NCI-H1092 (cell line): ENCODE results near the gene NCOA3.
"Not testable (repeated sequence)": the region's sequence is repeated elsewhere in the genome, so short reads cannot be mapped to it uniquely, and the experiment has no call there.

Experiments used
- DNase-seq: peaks from one replicate; lab custom pipeline; 2025; lab: John Stamatoyannopoulos, UW

Gene NCOA3

DNA sequence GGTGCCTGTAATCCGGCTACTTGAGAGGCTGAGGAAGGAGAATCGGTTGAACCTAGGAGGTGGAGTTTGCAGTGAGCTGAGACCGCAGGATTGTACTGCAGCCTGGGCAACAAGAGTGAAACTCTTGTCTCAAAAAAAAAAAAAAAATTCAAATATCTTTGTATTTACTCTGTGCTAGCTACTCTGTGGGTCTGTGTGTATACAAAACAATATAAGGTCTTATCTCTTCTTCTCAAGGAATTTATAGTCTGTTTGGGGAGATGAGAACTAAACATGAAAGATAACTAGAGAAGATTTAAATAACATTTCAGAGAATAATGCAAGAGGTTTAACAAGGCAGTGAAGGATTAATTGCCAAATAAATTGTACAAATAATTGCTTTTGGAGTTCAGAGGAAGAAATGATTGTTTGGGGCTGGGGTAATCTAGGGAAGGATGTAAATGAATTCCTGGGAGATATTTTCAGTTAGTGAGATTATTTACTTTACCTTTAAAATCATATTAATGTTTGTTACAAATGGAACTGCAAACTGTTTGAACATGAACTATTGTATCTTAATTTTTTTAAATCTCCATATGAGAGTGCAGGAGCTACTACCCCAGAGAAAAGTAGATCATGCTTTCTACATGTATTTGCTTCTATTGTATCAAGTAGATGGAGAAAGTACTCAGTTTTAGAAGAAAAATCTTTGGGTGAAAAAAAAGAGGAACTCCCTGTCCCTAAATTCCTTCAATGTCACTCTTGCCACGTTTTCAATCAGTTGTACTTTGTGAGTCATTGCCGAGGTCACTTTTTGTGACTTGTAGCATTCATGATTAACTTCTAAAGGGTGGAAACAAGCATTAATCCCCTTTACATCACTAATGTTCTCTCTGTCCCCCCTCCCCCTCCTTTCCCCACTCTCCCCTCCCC, 39.0 kb downstream of the NCOA3 start:
- DNase-seq = no peak

DNA sequence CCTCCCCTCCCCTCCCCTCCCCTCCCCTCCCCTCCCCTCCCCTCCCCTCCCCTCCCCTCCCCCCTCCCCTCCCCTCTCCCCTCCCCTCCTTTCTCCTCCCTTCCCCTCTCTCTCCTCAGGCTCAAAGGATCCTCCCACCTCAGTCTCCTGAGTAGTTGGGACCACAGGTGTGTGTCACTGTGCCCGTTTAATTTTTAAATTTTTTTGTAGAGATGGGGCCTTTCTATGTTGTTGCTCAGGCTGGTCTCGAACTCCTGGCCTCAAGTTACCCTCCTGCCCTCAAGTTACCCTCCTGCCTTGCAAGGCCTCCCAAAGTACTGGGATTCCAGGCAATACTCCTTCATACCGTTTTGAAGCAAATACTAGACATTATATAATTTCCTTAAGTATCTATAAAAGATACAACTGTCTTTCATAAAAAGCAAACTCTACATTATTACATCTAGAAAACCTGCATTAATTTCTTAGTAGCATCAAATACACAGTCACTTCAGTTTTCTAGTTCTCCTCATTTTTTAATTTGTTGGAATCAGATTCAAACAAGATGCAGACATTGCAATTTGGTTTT, 39.8 kb downstream of the NCOA3 start:
- DNase-seq = no peak

DNA sequence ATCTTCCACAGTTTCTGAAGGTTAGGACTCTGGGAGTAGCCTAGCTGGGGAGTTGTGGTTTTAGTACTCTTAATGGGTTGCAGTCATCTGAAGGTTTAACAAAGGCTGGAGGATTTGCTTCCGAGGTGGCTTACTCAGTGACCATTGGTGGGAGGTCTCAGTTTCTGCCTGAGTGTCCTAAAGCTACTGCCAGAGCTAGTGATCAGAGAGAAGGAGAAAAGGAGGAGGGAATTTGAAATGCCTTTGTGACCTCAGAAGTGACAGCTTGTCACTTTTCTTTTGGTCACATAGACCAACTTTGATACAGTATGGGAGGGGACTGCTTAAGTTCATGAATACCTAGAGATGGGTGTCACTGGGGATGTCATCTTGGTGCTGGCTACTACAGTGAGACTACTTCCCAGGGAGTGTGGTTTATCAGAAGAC, 41.3 kb downstream of the NCOA3 start:
- DNase-seq = no peak

DNA sequence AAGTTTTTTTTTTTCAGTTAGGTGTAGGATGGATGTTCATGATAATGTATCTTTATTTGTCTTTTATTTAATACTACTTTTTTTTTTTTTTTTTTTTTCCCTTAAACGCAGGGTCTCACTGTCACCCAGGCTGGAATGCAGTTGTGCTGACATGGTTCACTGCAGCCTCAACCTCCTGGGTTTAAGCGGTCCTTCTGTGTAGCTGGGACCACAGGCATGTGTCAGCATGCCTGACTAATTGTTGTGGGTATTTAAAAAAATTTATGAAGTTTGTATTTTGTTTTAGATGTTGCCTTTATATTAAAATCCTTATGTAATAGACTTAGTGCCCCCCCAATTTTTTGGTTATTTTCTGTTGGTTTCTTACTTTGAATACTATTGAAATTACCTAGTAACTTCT, 42.6 kb downstream of the NCOA3 start:
- DNase-seq = no peak

DNA sequence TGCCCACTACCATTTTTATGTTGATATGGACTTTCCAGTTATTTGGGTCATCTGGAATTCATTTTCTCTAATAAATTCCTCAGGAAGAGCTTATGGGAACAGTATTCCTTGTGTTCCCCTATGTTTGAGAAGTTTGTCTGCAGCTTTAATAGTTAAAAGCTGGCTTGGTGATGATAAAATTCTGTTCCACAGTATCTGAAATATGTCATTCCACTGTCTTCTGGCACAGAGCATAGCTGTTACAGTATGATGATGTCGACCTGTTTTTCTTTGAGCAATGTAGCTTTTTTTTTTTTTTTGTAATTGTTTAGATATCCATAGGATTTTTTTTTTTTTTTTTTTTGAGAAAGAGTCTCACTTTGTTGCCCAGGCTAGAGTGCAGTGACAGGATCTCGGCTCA, 43.2 kb downstream of the NCOA3 start:
- DNase-seq = no peak

DNA sequence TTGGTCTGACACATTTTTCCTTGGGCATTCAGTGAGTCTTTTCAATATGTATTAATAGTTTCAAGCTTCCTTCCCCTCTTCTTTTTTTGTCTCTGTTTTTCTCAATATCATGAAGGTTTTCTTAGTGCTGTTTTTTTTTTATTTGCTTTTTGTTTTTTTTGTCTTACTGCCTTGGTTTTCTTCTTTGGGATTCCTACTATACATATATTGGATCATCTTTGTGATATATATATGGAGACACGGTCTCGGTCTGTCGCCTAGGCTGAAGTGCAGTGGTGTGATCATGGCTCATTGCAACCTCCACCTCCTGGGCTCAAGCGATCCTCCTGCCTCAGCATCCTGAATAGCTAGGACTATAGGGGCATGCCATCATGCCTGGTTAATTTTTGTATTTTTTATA, 43.8 kb downstream of the NCOA3 start:
- DNase-seq = no peak

DNA sequence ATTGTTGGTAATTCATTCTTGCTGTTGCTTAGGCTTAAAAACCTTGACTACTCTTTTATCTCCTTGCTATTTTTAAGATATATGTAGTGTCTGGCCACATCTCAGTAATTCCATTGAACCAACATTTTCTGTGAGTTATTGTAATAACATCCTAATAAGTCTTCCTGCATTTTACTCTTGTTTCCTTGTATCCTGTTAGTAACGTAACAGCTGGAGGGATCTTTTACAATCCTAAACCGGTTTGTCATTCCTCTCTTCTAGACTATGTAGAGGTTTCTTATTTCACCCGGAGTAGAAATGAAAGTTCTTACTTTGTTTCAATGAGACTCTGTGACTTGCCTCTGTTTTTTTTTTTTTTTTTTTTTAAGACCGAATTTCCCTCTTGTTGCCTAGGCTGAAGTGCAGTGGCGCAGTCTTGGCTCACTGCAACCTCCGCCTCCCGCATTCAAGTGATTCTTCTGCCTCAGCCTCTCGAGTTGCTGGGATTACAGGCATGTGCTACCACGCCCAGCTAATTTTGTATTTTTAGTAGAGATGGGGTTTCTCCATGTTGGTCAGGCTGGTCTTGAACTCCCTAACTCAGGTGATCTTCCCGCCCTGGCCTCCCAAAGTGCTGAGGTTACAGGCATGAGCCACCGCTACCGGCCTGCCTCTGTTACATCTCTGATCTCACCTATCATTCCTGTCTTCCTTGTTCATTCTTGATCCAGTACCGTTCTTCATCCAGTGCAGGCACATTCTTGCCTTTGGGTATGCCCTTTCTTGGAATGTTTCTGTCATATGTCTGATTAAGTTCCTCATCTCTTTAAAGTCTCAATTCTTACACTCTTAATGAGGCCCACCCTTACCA, 44.7 kb downstream of the NCOA3 start:
- no peak for DNase-seq

DNA sequence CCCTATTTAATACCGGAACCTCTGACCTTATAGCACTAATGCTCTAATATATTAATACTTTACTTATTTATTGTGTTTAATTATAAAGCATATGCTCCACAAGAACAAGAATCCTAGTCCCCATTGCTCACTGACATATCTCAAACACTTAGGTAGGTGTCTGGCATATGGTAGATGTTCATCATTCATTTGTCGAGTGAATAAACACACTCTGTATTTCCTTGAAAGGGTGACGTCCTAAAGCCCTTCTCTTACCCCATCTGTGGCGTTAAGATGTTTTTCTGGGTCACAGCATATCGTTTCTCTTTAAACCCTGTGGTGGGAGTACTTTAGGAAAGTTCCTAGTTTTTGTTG, 45.3 kb downstream of the NCOA3 start:
- DNase-seq = no peak

DNA sequence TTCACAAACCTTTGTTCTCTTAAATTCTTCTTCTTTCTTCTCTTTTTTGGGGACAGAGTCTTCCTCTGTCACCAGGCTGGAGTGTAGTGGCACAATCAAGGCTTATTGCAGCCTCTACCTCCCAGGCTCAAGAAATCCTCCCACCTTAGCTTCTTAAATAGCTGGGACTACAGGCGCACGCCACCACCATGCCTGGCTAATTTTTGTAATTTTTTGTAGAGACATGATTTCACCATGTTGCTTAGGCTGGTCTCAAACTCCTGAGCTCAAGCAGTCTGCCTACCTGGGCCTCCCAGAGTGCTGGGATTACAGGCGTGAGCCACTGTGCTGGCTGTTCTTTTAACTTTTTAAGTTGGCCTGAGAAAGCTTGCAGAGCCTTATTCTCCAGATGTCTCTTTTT, 48.0 kb downstream of the NCOA3 start:
- no peak for DNase-seq

DNA sequence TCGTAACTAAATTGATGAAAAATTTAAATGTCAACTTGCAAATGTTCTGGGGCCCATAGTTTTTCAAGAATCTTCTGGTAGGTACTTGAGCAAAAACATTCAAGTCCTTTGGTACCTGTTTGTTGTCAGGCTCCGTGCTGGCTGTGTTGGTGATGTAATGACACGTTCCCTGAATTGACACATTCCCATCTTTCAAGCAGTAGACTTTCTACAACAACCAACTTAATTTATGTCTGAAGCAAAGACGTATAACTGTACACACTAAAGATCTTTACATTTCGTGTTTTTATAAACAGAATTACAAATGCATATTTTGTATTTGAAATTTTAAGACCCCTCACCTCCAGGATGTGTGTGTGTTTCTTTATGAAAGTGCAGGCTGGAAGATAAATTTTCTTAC, 49.5 kb downstream of the NCOA3 start:
- DNase-seq = no peak

DNA sequence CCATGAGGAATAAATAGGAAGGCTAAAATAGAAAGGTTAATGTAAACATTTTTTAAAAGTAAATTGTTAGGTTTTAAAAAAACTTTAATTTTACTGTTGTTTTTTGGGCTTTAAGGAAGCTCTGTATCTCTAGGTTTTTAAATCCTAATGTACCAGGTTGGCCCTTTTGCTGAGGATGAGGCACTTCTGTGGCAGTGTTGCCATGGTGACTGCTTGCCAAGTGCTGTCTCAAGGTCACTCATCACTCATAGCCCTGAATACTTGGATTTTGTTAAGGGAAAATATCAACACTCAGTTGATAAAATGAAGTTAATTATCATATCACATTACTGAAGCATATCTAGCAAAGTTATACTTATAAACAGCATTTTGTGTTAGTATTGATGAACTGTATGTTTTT, 50.2 kb downstream of the NCOA3 start:
- peak; percentile 35 for DNase-seq

DNA sequence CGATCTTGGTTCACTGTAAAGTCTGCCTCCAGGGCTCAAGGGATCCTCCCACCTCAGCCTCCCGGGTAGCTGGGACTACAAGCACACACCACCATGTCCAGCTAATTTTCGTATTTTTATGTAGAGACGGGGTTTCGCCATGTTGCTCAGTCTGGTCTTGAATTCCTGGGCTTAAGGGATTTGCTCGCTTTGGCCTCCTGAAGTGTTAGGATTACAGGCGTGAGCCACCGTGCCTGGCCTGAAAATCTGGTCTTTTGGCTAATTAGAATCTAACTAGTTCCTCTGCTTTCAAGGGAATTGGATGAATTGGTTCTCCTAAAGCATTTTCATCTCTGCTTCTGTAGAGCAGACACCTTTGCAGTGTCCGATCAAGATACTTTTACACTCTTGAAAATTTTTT, 51.3 kb downstream of the NCOA3 start:
- DNase-seq = no peak

DNA sequence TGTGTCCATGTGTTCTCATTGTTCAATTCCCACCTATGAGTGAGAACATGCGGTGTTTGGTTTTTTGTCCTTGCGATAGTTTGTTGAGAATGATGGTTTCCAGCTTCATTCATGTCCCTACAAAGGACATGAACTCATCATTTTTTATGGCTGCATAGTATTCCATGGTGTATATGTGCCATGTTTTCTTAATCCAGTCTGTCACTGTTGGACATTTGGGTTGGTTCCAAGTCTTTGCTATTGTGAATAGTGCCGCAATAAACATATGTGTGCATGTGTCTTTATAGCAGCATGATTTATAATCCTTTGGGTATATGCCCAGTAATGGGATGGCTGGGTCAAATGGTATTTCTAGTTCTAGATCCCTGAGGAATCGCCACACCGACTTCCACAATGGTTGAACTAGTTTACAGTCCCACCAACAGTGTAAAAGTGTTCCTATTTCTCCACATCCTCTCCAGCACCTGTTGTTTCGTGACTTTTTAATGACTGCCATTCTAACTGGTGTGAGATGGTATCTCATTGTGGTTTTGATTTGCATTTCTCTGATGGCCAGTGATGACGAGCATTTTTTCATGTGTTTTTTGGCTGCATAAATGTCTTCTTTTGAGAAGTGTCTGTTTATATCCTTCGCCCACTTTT, 52.0 kb downstream of the NCOA3 start:
- DNase-seq = not testable (repeated sequence)

DNA sequence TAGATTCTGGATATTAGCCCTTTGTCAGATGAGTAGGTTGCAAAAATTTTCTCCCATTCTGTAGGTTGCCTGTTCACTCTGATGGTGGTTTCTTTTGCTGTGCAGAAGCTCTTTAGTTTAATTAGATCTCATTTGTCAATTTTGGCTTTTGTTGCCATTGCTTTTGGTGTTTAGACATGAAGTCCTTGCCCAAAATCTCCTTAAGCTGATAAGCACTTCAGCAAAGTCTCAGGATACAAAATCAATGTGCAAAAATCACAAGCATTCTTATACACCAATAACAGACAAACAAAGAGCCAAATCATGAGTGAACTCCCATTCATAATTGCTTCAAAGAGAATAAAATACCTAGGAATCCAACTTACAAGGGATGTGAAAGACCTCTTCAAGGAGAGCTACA, 52.6 kb downstream of the NCOA3 start:
- DNase-seq = not testable (repeated sequence)

DNA sequence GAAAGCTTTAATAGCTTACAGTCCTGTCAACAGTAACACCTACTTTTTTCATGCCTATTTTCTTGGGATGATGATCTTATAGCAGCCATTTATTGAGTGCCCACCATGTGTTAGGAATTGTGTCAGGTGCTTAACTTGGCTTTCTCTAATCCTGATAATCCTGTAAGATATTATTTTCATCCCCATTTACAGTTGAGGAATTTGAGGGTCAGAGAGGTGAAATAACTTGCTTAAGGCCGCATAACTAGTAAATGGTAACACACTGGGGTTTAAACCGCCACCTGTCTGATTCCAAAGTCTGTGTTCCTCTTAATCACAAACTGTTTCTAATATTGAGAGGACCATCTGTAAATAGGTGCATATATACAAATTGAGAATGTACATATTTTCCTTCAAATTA, 55.5 kb downstream of the NCOA3 start:
- DNase-seq = no peak

DNA sequence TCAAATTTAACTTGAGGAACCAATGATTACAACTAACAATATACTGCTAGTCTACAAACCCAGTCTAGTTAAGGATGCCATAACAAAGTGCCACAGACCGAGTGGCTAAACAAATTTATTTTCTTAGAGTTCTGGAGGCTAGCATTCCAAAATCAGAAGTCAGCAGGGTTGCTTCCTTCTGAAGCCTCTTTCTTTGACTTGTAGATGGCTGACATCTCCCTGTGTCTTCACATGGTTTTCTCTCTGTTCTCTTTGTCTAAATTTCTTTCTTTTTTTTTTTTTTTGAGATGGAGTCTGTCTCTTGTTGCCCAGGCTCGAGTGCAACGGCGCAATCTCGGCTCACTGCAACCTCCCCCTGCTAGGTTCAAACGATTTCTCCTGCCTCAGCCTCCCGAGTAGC, 56.1 kb downstream of the NCOA3 start:
- DNase-seq = no peak

DNA sequence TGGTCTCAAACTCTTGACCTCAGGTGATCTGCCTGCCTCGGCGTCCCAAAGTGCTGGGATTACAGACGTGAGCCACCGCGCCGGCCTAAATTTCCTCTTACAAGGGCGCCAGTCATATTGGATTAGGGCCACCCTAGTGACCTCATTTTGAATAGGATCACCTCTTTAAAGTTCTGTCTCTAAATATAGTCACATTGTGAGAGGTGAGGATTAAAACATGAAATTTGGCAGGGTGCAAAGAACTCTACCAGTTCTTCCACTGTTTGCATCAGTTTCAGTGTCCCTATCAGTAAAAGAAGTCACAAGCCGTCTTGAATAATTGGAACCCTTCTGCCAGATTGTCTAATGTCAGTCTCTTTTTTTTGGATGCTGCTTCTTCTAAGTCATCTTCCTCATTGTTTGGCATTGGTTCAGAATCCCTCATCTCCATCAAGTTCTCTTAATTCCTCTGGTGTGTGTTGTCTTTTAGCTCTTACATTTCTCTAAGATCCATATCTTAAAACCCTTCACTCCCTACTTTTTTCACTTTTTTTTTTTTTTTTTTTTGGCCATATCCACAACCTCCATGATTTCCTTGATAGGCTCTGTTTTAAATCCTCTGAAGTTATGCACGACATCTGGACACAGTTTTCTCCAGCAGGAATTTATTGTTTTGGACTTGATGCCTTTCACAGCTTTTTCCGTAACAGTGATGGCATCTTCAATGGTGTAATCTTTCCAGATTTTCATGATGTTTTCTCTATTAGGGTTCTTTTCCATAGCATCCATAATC, 56.8 kb downstream of the NCOA3 start:
- DNase-seq = no peak

DNA sequence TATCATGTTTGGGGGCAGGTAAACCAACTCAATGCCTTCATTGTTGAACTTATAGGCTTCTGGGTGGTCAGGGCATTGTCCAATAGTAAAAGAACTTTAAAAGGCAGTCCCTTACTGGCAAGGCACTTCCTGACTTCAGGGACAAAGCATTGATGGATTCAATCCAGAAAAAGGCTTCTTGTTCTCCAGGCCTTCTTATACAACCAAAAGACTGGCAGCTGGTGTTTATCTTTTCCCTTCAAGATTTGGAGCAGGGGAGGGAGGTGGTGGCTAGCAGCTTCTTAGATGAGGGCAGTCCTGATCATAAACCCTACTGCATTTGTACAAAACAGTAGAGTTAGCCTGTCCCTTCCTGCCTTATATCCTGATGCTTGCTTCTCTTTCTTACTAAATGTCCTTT, 57.5 kb downstream of the NCOA3 start:
- no peak for DNase-seq

DNA sequence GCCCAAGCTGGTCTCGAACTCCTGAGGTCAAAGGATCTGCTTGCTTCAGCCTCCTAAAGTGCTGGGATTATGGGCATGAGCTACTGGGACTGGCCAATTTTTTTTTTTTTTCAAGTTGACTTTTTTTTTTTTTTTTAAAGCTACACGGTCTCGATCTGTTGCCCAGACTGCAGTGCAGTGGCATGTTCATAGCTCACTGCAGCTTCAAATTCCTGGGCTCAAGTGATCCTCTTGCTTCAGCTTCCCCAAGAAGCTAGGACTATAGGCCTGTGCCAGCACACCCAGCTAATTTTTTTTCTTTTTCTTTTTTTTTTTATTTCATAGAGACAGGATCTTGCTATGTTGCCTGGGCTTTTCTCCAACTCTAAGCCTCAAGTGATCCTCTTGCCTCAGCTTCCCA, 59.5 kb downstream of the NCOA3 start:
- no peak for DNase-seq

DNA sequence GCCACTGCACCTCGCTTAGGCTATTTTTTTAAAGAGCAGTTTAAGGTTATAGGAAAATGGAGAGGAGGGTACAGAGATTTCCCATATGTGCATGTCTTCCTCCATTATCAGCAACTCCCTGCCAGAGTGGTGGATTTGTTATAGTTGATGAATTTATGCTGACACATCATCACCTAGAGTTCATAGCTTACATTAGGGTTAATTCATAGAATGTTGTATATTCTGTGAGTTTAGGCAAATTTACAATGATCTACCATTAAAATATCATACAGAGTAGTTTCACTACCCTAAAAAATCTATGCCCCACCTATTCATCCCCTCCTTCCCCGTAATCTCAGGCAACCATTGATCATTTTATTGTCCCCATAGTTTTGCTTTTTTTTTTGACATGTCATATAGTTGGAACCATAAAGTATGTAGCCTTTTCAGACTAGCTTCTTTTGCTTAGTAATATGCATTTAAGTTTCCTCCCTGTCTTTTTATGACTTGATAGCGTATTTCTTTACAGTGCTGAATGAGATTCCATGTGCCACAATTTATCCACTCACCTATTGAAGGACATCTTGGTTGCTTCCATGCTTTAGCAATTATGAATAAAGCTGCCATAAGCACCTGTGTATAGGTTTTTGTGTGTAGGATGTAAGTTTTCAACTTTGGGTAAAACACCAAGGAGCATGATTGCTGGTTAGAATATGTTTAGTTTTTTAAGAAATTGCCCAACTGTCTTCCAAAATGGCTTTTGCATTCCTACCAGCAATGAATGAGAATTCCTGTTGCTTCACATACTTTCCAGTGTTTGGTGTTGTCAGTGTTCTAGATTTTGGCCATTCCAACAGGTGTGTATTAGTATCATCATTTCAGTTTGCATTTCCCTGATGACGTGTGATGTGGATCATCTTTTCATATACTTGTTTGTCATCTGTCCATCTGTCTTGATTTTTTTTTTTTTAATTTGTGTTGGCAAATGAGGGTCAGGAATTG, 60.2 kb downstream of the NCOA3 start:
- DNase-seq = no peak
